Panc1 (cell line): ENCODE measurements around the gene FBXW4. TPM values are rescaled to one million over a fixed set of nuclear protein-coding genes. Genes with fewer than 3 reads are reported as not detected.

Experiments
- ATAC-seq: fragments of 200-7000 bp; cut with Tn5 transposase; 2 replicates; pipeline ENCODE4 v1.9.1; 2020; ENCODE audit warnings: mild to moderate bottlenecking, moderate library complexity
- BruUV-seq: library from RNA; stranded (reverse); fragments of 400-500 nt; replicated peaks from 2 replicates; lab custom pipeline; 2021; lab: Mats Ljungman, UMichigan
- CTCF ChIA-PET: fragments of 300-600 bp; sonication (Branson Sonifier 250); formaldehyde crosslinking; loops from one replicate; lab custom pipeline; 2022; ENCODE audit warnings: antibody characterized with exemption; lab: Charles Lee
- POLR2A ChIA-PET: fragments of 300-600 bp; sonication (Branson Sonifier 250); formaldehyde crosslinking; loops from one replicate; lab custom pipeline; 2022; ENCODE audit warnings: antibody characterized with exemption; lab: Charles Lee
- DNase-seq: peaks from one replicate; pipeline ENCODE4 v3.0.0-alpha.2; 2010; ENCODE audit warnings: low read depth, low spot score
- H3K27ac ChIP-seq: 2 replicates; pipeline ENCODE4 v1.5.1; 2011; ENCODE audit warnings: mild to moderate bottlenecking, low read length, inconsistent platforms
- H3K27me3 ChIP-seq: fragments of 200-500 bp; sonication (Bioruptor generic); 2 replicates; pipeline ENCODE4 v1.6.0; 2014; ENCODE audit warnings: low read length, inconsistent platforms; ENCODE audit not compliant: control insufficient read depth, insufficient read depth
- H3K36me3 ChIP-seq: fragments of 200-500 bp; sonication (Bioruptor generic); 2 replicates; pipeline ENCODE4 v1.5.1; 2014; ENCODE audit warnings: inconsistent platforms, mild to moderate bottlenecking, low read length, moderate library complexity; ENCODE audit not compliant: control insufficient read depth, insufficient read depth
- H3K4me1 ChIP-seq: 2 replicates; pipeline ENCODE4 v1.5.1; 2011; ENCODE audit warnings: inconsistent platforms, mild to moderate bottlenecking, low read length, moderate library complexity; ENCODE audit not compliant: control insufficient read depth, insufficient read depth
- H3K4me3 ChIP-seq, 2 experiments: 2 replicates each; pipeline ENCODE4 v1.5.1; 2011 to 2012; ENCODE audit warnings: low read depth in 2 of 2, low read length in 2 of 2, mild to moderate bottlenecking in 2 of 2, inconsistent platforms in 1 of 2, moderate library complexity in 1 of 2
- H3K9me3 ChIP-seq: fragments of 200-500 bp; sonication (Bioruptor generic); 2 replicates; pipeline ENCODE4 v1.5.1; 2014; ENCODE audit warnings: low read depth, mild to moderate bottlenecking, inconsistent platforms, low read length, moderate library complexity; ENCODE audit not compliant: control insufficient read depth, insufficient read depth
- POLR2AphosphoS5 ChIP-seq: IDR thresholded peaks from 2 replicates; pipeline ENCODE4 v1.6.1; 2012; ENCODE audit warnings: mild to moderate bottlenecking, low read depth, low read length, moderate library complexity
- REST ChIP-seq, 2 experiments: IDR thresholded peaks; 2 replicates each; pipeline ENCODE4 v1.6.1; 2011 to 2012; ENCODE audit warnings: low read depth in 2 of 2, control low read depth in 1 of 2, low read length in 1 of 2, mild to moderate bottlenecking in 1 of 2, moderate library complexity in 1 of 2; ENCODE audit not compliant: insufficient read depth in 1 of 2
- SIN3A ChIP-seq: IDR thresholded peaks from 2 replicates; pipeline ENCODE4 v1.6.1; 2012; ENCODE audit warnings: low read depth, mild to moderate bottlenecking, low read length, moderate library complexity, borderline replicate concordance; ENCODE audit not compliant: insufficient read depth
- TCF7L2 ChIP-seq: IDR thresholded peaks from 2 replicates; pipeline ENCODE4 v1.6.1; 2011; ENCODE audit warnings: mild to moderate bottlenecking, low read depth, low read length, inconsistent platforms
- in situ Hi-C: cut with HindIII; loops from 2 replicates; pipeline ENCODE4 v1.10.0; 2016; ENCODE audit warnings: low sequenced_read_pairs, low pct_unique_long_range_greater_than_20kb
- intact Hi-C: fragments of 100-400 bp; cut with micrococcal nuclease; formaldehyde crosslinking; loops from one replicate; pipeline ENCODE4 v1.10.0; 2022; ENCODE audit not compliant: unreplicated experiment
- total RNA-seq: library from RNA; stranded (reverse); gene quantifications from one replicate; pipeline ENCODE4 v1.2.1, GENCODE V29; 2021; ENCODE audit not compliant: unreplicated experiment
- TF ChIP-seq, protein P1 (sequence below): fragments of 450-650 bp; IDR thresholded peaks from 2 replicates; pipeline ENCODE4 v1.5.1; 2017; ENCODE audit warnings: mild to moderate bottlenecking

The FBXW4 gene
- total RNA-seq, 1 experiment from 2014 or later: 61.5 TPM

DNA sequence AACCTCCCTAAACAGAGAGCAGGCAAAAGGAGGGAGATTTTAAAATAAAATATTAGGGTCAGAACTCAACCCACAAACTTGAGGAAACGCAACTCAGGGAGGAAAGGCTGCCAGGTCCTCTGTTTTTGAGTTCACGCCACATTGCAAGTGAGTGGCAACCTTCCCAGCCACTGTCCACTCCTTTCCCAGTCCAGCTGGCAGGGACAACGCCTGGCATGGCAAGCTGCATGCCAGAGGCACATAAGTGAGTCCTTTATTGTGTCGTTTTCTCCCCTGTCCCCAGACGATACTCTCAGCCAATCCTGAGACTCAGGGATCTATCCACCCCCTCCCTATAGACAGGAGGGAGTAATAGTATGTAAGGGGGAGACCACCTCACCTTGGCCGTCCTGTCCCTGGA lies 22.4 kb downstream of the FBXW4 start:
- CTCF ChIA-PET: no interaction called here
- intact Hi-C loops (no loop called here), in situ Hi-C loops (no loop called here)
- Histone ChIP-seq H3K4me1 (no peaks in the 10 kb centered on the region), H3K27ac (no peak overlapping the region), H3K9me3 (no peaks in the 10 kb centered on the region; the same call in 1 of the 2 replicates), H3K36me3 (peaks cover 4% of the 10 kb centered on the region; the same call in 1 of the 2 replicates), H3K27me3 (no peaks in the 10 kb centered on the region), H3K4me3 (no peak overlapping the region)
- BruUV-seq: no TSS peak
- POLR2A ChIA-PET: no interaction called here
- DNase-seq (no peak), ATAC-seq (no peak)
- TF ChIP-seq REST (IDR thresholded peaks at IDR 0.05; ENCODE audit: insufficient read depth in 1 of 2, low read depth in 2 of 2, low read length in 1 of 2): no peak
- no peak for TF ChIP-seq POLR2AphosphoS5
- no peak for TF ChIP-seq SIN3A
- TF ChIP-seq, protein P1, sequence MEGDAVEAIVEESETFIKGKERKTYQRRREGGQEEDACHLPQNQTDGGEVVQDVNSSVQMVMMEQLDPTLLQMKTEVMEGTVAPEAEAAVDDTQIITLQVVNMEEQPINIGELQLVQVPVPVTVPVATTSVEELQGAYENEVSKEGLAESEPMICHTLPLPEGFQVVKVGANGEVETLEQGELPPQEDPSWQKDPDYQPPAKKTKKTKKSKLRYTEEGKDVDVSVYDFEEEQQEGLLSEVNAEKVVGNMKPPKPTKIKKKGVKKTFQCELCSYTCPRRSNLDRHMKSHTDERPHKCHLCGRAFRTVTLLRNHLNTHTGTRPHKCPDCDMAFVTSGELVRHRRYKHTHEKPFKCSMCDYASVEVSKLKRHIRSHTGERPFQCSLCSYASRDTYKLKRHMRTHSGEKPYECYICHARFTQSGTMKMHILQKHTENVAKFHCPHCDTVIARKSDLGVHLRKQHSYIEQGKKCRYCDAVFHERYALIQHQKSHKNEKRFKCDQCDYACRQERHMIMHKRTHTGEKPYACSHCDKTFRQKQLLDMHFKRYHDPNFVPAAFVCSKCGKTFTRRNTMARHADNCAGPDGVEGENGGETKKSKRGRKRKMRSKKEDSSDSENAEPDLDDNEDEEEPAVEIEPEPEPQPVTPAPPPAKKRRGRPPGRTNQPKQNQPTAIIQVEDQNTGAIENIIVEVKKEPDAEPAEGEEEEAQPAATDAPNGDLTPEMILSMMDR: no peak
- no peak for TF ChIP-seq TCF7L2

DNA sequence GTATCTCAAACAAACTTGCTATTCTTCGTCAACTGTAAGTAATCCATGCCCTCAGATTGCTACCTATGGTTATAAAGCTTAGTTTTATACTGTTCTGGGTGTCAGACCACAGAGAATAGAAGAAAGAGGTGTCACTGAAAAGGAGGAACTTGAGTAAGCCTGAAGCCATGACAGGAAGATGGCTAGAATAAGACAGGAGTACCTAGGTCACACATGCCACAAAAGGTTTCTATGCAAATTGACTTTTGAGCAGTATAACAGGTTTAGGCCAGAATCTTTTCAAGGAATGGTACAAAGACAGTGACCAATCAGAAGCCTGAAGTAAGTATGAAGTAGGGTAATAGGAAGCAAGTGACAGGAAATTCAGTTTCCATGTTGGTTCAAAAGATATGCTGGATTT lies 23.5 kb downstream of the FBXW4 start:
- ATAC-seq (no peak), DNase-seq (no peak)
- H3K4me1 ChIP-seq: no peaks in the 10 kb centered on the region
- H3K36me3 ChIP-seq: peaks cover 4% of the 10 kb centered on the region; the same call in 1 of the 2 replicates
- no peak overlapping the region for H3K27ac ChIP-seq
- in situ Hi-C loops: no loop called here
- ChIA-PET POLR2A (no interaction called here), CTCF (no interaction called here)
- H3K27me3 ChIP-seq: no peaks in the 10 kb centered on the region
- no TSS peak for BruUV-seq
- intact Hi-C loops: no loop called here
- TF ChIP-seq TCF7L2: no peak
- H3K4me3 ChIP-seq: no peak overlapping the region
- no peaks in the 10 kb centered on the region; the same call in 1 of the 2 replicates for H3K9me3 ChIP-seq

DNA sequence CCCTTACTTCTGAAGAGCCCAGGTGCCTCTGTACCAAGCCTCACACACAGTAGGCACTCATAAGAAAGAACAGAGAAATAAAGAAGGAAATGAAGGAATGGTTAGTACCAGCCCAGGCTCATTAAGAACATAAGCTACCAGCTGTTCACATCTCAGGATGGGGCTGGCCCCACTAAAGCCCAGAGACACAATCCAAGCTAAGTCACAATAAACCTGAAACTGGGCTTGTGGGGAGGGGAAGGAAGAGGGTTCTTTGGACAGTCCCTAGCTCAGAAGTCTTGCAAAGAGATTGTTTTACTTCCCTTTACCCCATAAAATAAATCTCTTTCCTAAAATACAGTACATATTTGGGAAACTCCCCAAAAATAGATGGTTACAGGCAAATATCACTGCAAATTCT lies 24.3 kb downstream of the FBXW4 start:
- Histone ChIP-seq H3K27ac (no peak overlapping the region), H3K27me3 (no peaks in the 10 kb centered on the region), H3K36me3 (peaks cover 4% of the 10 kb centered on the region; the same call in 1 of the 2 replicates), H3K4me1 (no peaks in the 10 kb centered on the region), H3K4me3 (no peak overlapping the region), H3K9me3 (no peaks in the 10 kb centered on the region)
- in situ Hi-C loops (no loop called here), intact Hi-C loops (no loop called here)
- ChIA-PET CTCF (no interaction called here), POLR2A (no interaction called here)
- BruUV-seq: no TSS peak
- TF ChIP-seq REST (IDR thresholded peaks at IDR 0.05; ENCODE audit: insufficient read depth in 1 of 2, low read depth in 2 of 2, low read length in 1 of 2) (no peak), TCF7L2 (no peak), SIN3A (no peak), POLR2AphosphoS5 (no peak)
- TF ChIP-seq, protein P1: no peak
- DNase-seq (no peak), ATAC-seq (no peak)
